H9 (cell line): ENCODE results near the gene NAXD. TPM values are rescaled to one million over a fixed set of nuclear protein-coding genes. Genes with fewer than 3 reads are reported as not detected.

ENCODE experiments used
- DNase-seq: peaks from one replicate; pipeline ENCODE4 v3.0.0-alpha.2; 2017
- H2AFZ ChIP-seq: one replicate; pipeline ENCODE4 v1.6.1; 2013; ENCODE audit warnings: mild to moderate bottlenecking, low read length, control low read depth, moderate library complexity
- H2AK5ac ChIP-seq: 2 replicates; pipeline ENCODE4 v1.6.1; 2013; ENCODE audit warnings: low read length, control low read depth, mixed read lengths; ENCODE audit not compliant: insufficient read length
- H2BK120ac ChIP-seq: one replicate; pipeline ENCODE4 v1.6.1; 2013; ENCODE audit warnings: low read depth, mild to moderate bottlenecking, low read length, control low read depth, inconsistent platforms; ENCODE audit not compliant: poor library complexity, severe bottlenecking
- H2BK12ac ChIP-seq: 2 replicates; pipeline ENCODE4 v1.6.1; 2013; ENCODE audit warnings: low read length, control low read depth, mixed read lengths, low read depth; ENCODE audit not compliant: insufficient read length
- H2BK15ac ChIP-seq: 2 replicates; pipeline ENCODE4 v1.6.1; 2013; ENCODE audit warnings: low read depth, low read length, control low read depth
- H2BK20ac ChIP-seq: one replicate; pipeline ENCODE4 v1.6.1; 2013; ENCODE audit warnings: low read depth, mild to moderate bottlenecking, low read length, control low read depth, inconsistent platforms; ENCODE audit not compliant: poor library complexity, severe bottlenecking
- H2BK5ac ChIP-seq: 2 replicates; pipeline ENCODE4 v1.6.1; 2013; ENCODE audit warnings: low read length, control low read depth, mixed read lengths; ENCODE audit not compliant: insufficient read length
- H3K14ac ChIP-seq: 2 replicates; pipeline ENCODE4 v1.6.1; 2013; ENCODE audit warnings: low read length, control low read depth; ENCODE audit not compliant: insufficient read depth
- H3K18ac ChIP-seq: 2 replicates; pipeline ENCODE4 v1.6.1; 2013; ENCODE audit warnings: low read depth, mild to moderate bottlenecking, mixed read lengths, low read length, control low read depth; ENCODE audit not compliant: insufficient read length
- H3K23ac ChIP-seq: 2 replicates; pipeline ENCODE4 v1.6.1; 2013; ENCODE audit warnings: low read length, control low read depth, mixed read lengths, low read depth; ENCODE audit not compliant: insufficient read length
- H3K23me2 ChIP-seq: 2 replicates; pipeline ENCODE4 v1.6.1; 2013; ENCODE audit warnings: low read depth, mild to moderate bottlenecking, mixed read lengths, low read length, control low read depth; ENCODE audit not compliant: insufficient read length, poor library complexity, severe bottlenecking
- H3K27ac ChIP-seq: 2 replicates; pipeline ENCODE4 v1.5.1; 2013; ENCODE audit warnings: low read length, control low read depth, mixed read lengths, low read depth; ENCODE audit not compliant: insufficient read length
- H3K27me3 ChIP-seq: 2 replicates; pipeline ENCODE4 v1.6.1; 2013; ENCODE audit warnings: low read length, control low read depth, inconsistent platforms; ENCODE audit not compliant: insufficient read depth
- H3K4ac ChIP-seq: 2 replicates; pipeline ENCODE4 v1.6.1; 2013; ENCODE audit warnings: low read depth, mild to moderate bottlenecking, control low read depth, inconsistent platforms, low read length, moderate library complexity
- H3K4me1 ChIP-seq: 2 replicates; pipeline ENCODE4 v1.6.1; 2013; ENCODE audit warnings: low read length, control low read depth, inconsistent platforms; ENCODE audit not compliant: insufficient read depth
- H3K4me2 ChIP-seq: 2 replicates; pipeline ENCODE4 v1.6.1; 2013; ENCODE audit warnings: low read length, control low read depth, mixed read lengths; ENCODE audit not compliant: insufficient read length, insufficient read depth
- H3K56ac ChIP-seq: 2 replicates; pipeline ENCODE4 v1.6.1; 2013; ENCODE audit warnings: low read depth, mild to moderate bottlenecking, mixed read lengths, low read length, control low read depth; ENCODE audit not compliant: insufficient read length
- H3K79me1 ChIP-seq: 2 replicates; pipeline ENCODE4 v1.6.1; 2013; ENCODE audit warnings: low read depth, mild to moderate bottlenecking, moderate library complexity, low read length, control low read depth, inconsistent platforms; ENCODE audit not compliant: insufficient read depth, poor library complexity, severe bottlenecking
- H3K79me2 ChIP-seq: 2 replicates; pipeline ENCODE4 v1.6.1; 2013; ENCODE audit warnings: low read length, control low read depth, inconsistent platforms; ENCODE audit not compliant: insufficient read depth
- H3K9ac ChIP-seq: 2 replicates; pipeline ENCODE4 v1.6.1; 2013; ENCODE audit warnings: low read length, control low read depth, mixed read lengths; ENCODE audit not compliant: insufficient read length; ENCODE audit errors: extremely low read depth
- H3K9me3 ChIP-seq: one replicate; pipeline ENCODE4 v1.6.1; 2013; ENCODE audit warnings: low read depth, low read length, inconsistent platforms; ENCODE audit not compliant: control insufficient read depth
- H3T11ph ChIP-seq: one replicate; pipeline ENCODE4 v1.6.1; 2013; ENCODE audit warnings: mild to moderate bottlenecking, low read length, control low read depth, inconsistent platforms
- H4K20me1 ChIP-seq: one replicate; pipeline ENCODE4 v1.6.1; 2013; ENCODE audit not compliant: control insufficient read depth, insufficient read length, insufficient read depth
- H4K5ac ChIP-seq: 2 replicates; pipeline ENCODE4 v1.6.1; 2013; ENCODE audit warnings: low read depth, mild to moderate bottlenecking, mixed read lengths, low read length, control low read depth; ENCODE audit not compliant: insufficient read length
- H4K8ac ChIP-seq: replicated peaks from 2 replicates; pipeline ENCODE4 v1.6.1; 2013; ENCODE audit warnings: low read length, control low read depth, mixed read lengths, low read depth; ENCODE audit not compliant: insufficient read length
- H4K91ac ChIP-seq: 2 replicates; pipeline ENCODE4 v1.6.1; 2013; ENCODE audit warnings: low read depth, mild to moderate bottlenecking, moderate library complexity, mixed read lengths, low read length, control low read depth; ENCODE audit not compliant: insufficient read length
- H3K27ac Mint-ChIP-seq, 3 experiments: 2 replicates in 2 of 3; 3 replicates in 1 of 3; pipeline ENCODE4 v1.8.0; 2020 to 2021; ENCODE audit warnings: mixed read lengths in 3 of 3, mild to moderate bottlenecking in 1 of 3, moderate library complexity in 1 of 3
- H3K27me3 Mint-ChIP-seq: 2 replicates; pipeline ENCODE4 v1.8.0; 2021; ENCODE audit warnings: low read depth, mild to moderate bottlenecking, moderate library complexity, mixed read lengths
- H3K36me3 Mint-ChIP-seq, 3 experiments: 2 replicates in 2 of 3; 3 replicates in 1 of 3; pipeline ENCODE4 v1.8.0; 2020 to 2021; ENCODE audit warnings: low read depth in 3 of 3, mixed read lengths in 3 of 3; ENCODE audit not compliant: insufficient read depth in 1 of 3
- H3K4me1 Mint-ChIP-seq, 2 experiments: 2 replicates each; pipeline ENCODE4 v1.8.0; 2020; ENCODE audit warnings: mixed read lengths in 2 of 2
- H3K4me3 Mint-ChIP-seq, 2 experiments: 2 replicates in 1 of 2; 3 replicates in 1 of 2; pipeline ENCODE4 v1.8.0; 2020 to 2021; ENCODE audit warnings: mild to moderate bottlenecking in 2 of 2, mixed read lengths in 2 of 2, moderate library complexity in 1 of 2
- H3K9me3 Mint-ChIP-seq, 2 experiments: 2 replicates in 1 of 2; 3 replicates in 1 of 2; pipeline ENCODE4 v1.8.0; 2020; ENCODE audit warnings: mild to moderate bottlenecking in 2 of 2, mixed read lengths in 2 of 2, moderate library complexity in 1 of 2
- CTCF ChIP-seq: fragments of 200-600 bp; sonication (generic); conservative IDR thresholded peaks from 3 replicates; pipeline ENCODE4 v1.8.0; 2021; ENCODE audit warnings: antibody characterized with exemption, mild to moderate bottlenecking
- WGBS: extraction: QIAGEN DNeasy Blood & Tissue Kit; methylation state at CpG from one replicate; pipeline ENCODE4 v1.1.7; 2013; ENCODE audit warnings: missing lambda C conversion rate, low lambda C conversion rate, mixed read lengths; ENCODE audit not compliant: insufficient read length; ENCODE audit errors: extremely low coverage; 5-methylcytosine and 5-hydroxymethylcytosine counted together
- total RNA-seq: library from RNA; stranded (reverse); gene quantifications from 2 replicates; pipeline ENCODE4 v1.2.1, GENCODE V29; 2021

Gene NAXD
- total RNA-seq, 1 experiment from 2014 or later, result 25.5 TPM

- no peak overlapping the region for H2BK120ac ChIP-seq
- Mint-ChIP-seq H3K4me1 (peaks cover 2 to 8% of the 10 kb centered on the region in 2 experiments), H3K27me3 (no peaks in the 10 kb centered on the region), H3K4me3 (no peak overlapping the region), H3K27ac (peak overlapping the region in 1 of 3 experiments; percentile 4; a peak in 1 of 7 replicates), H3K9me3 (peaks cover 6 to 7% of the 10 kb centered on the region in 2 experiments), H3K36me3 (peaks cover 8 to 37% (median 33%) of the 10 kb centered on the region in 3 experiments)
- H2BK15ac ChIP-seq, result no peak overlapping the region
- no peak overlapping the region for H2BK12ac ChIP-seq
- no peak overlapping the region for H4K8ac ChIP-seq
- DNase-seq, result no peak
- H3K79me2 ChIP-seq, result no peaks in the 10 kb centered on the region
- no peak overlapping the region for H2BK5ac ChIP-seq
- no peak overlapping the region for H4K91ac ChIP-seq
- no CpG with 5 or more reads among the region's 14 CpGs for WGBS
- no peak overlapping the region for H3K9ac ChIP-seq
- no peak overlapping the region for H2AK5ac ChIP-seq
- no peak overlapping the region for H2BK20ac ChIP-seq
- no peaks in the 10 kb centered on the region for H3K4me1 ChIP-seq
- no peak overlapping the region for H3K23ac ChIP-seq
- H3K27me3 ChIP-seq, result no peaks in the 10 kb centered on the region
- no peak overlapping the region for H3T11ph ChIP-seq
- no peaks in the 10 kb centered on the region for H3K79me1 ChIP-seq
- no peak overlapping the region for H3K4ac ChIP-seq
- H3K23me2 ChIP-seq, result no peaks in the 10 kb centered on the region
- H4K20me1 ChIP-seq, result peaks cover 2% of the 10 kb centered on the region
- no peak overlapping the region for H2AFZ ChIP-seq
- no peak overlapping the region for H3K27ac ChIP-seq
- H4K5ac ChIP-seq, result no peak overlapping the region
- H3K18ac ChIP-seq, result no peak overlapping the region
- no peak for TF ChIP-seq CTCF
- H3K14ac ChIP-seq, result no peak overlapping the region
- no peaks in the 10 kb centered on the region for H3K9me3 ChIP-seq
- H3K56ac ChIP-seq, result no peak overlapping the region
- no peak overlapping the region for H3K4me2 ChIP-seq
Measured at GRCh38 chr13:110653271-110653670, 37.9 kb downstream of the NAXD start.
